BLaER1 (cell line): ENCODE results near the gene GCA.
A peak's percentile ranks its signal among the peaks of the same experiment; 100 is the strongest.

ENCODE experiments used
- H3K27ac ChIP-seq: shearing (Covaris generic); formaldehyde crosslinking; 2 replicates; pipeline ENCODE4 v1.8.1; 2022
- H3K27me3 ChIP-seq: shearing (Covaris generic); formaldehyde crosslinking; 2 replicates; pipeline ENCODE4 v1.8.1; 2022
- H3K36me3 ChIP-seq: shearing (Covaris generic); formaldehyde crosslinking; 2 replicates; pipeline ENCODE4 v1.8.1; 2022
- H3K4me1 ChIP-seq: shearing (Covaris generic); formaldehyde crosslinking; 2 replicates; pipeline ENCODE4 v1.8.1; 2022
- H3K4me2 ChIP-seq: shearing (Covaris generic); formaldehyde crosslinking; 2 replicates; pipeline ENCODE4 v1.8.1; 2022
- H3K4me3 ChIP-seq: shearing (Covaris generic); formaldehyde crosslinking; 2 replicates; pipeline ENCODE4 v1.8.1; 2022
- H3K9ac ChIP-seq: shearing (Covaris generic); formaldehyde crosslinking; 2 replicates; pipeline ENCODE4 v1.8.1; 2022
- H3K9me3 ChIP-seq: shearing (Covaris generic); formaldehyde crosslinking; 2 replicates; pipeline ENCODE4 v1.8.1; 2022
- H4K20me1 ChIP-seq: shearing (Covaris generic); formaldehyde crosslinking; 2 replicates; pipeline ENCODE4 v1.8.1; 2022
- Cebpa-rat ChIP-seq: shearing (Covaris generic); IDR thresholded peaks from 2 replicates; pipeline ENCODE4 v1.8.1; 2022

GCA gene

DNA sequence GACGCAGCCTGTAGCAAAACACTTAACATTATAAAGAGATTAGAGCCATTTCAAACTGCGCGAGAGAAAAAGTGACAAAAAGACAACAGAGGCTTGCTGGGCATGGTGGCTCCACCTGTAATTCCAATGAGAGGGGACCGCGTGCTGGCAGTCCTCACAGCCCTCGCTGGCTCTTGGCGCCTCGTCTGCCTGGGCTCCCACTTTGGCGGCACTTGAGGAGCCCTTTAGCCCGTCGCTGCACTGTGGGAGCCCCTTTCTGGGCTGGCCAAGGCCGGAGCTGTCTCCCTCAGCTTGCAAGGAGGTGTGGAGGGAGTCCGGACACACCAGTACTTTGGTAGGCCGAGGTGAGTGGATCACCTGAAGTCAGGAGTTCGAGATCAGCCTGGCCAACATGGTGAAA, 16.1 kb upstream of the GCA start:
- H3K9ac ChIP-seq = no peak overlapping the region
- H3K4me1 ChIP-seq = no peaks in the 10 kb centered on the region; the same call in 1 of the 2 replicates
- TF ChIP-seq Cebpa-rat = no peak
- no peak overlapping the region for H3K4me3 ChIP-seq
- no peaks in the 10 kb centered on the region for H3K27me3 ChIP-seq
- no peaks in the 10 kb centered on the region for H4K20me1 ChIP-seq
- no peak overlapping the region for H3K4me2 ChIP-seq
- H3K9me3 ChIP-seq = no peaks in the 10 kb centered on the region
- H3K27ac ChIP-seq = no peak overlapping the region
- no peaks in the 10 kb centered on the region for H3K36me3 ChIP-seq

DNA sequence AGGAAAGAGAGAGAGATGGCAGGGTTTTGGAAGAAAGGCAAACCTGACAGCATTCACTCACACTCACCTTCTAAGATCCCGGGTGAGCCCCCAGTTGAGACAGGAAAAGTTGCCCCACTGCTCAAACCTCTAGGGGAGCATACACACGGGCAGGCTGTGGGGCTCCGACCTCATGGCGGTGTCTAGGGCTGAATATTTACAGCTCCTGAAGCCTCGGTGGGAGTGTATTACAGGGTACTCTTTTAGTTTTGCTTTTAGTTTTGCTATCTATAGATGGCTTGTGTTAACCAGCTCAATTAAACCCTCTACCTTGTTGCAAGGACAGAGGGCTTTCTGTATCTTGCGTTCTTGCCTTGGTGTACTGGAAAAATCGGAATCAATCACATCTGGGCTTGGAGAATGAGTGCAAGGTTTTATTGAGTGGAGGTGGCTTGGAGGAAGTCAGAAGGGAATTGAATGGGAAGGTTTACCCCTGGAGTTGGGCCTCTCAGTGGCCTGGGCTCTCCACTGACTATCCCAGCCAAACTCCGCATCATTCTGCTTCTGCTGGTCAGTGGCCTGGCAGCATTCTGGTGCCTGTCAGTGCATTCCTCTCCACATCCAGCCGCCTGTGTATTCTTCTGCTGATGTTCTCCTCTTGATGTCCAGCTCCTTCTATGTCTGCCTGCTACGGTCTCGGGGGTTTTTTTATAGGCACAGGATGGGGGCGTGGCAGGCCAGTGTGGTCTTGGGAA, 15.3 kb upstream of the GCA start:
- Histone ChIP-seq H3K36me3 (no peaks in the 10 kb centered on the region), H3K27ac (no peak overlapping the region)
- TF ChIP-seq Cebpa-rat = no peak

DNA sequence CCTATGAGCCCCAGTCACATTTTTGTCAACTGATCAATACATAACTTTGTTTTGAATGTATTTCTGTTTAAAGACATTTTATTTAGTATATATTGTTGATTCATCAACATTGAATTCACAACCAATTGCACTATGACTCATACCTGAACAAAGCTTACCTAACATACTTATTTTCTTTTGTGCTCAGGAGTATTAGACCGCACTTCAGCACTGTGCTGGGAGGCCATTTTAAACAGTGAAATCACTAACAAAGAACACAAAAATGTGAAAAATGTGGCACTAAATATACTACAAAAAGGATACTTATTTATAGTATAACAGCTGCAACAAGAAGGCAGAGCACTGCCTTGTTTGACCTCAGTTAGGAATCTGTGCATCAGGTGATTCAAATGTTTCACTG, 13.1 kb upstream of the GCA start:
- no peaks in the 10 kb centered on the region for H3K27me3 ChIP-seq
- H3K9ac ChIP-seq = no peak overlapping the region
- H3K9me3 ChIP-seq = no peaks in the 10 kb centered on the region
- no peak overlapping the region for H3K4me2 ChIP-seq
- H3K27ac ChIP-seq = no peak overlapping the region
- TF ChIP-seq Cebpa-rat = no peak
- H3K36me3 ChIP-seq = no peaks in the 10 kb centered on the region
- H3K4me3 ChIP-seq = no peak overlapping the region
- H3K4me1 ChIP-seq = no peaks in the 10 kb centered on the region; the same call in 1 of the 2 replicates
- H4K20me1 ChIP-seq = no peaks in the 10 kb centered on the region

More for the DNA sequence above, 15.3 kb upstream of the GCA start:
- H3K9ac ChIP-seq = no peak overlapping the region
- H3K27me3 ChIP-seq = no peaks in the 10 kb centered on the region
- H3K9me3 ChIP-seq = no peaks in the 10 kb centered on the region
- no peaks in the 10 kb centered on the region; the same call in 1 of the 2 replicates for H3K4me1 ChIP-seq
- H3K4me2 ChIP-seq = no peak overlapping the region
- H3K4me3 ChIP-seq = no peak overlapping the region
- no peaks in the 10 kb centered on the region for H4K20me1 ChIP-seq

DNA sequence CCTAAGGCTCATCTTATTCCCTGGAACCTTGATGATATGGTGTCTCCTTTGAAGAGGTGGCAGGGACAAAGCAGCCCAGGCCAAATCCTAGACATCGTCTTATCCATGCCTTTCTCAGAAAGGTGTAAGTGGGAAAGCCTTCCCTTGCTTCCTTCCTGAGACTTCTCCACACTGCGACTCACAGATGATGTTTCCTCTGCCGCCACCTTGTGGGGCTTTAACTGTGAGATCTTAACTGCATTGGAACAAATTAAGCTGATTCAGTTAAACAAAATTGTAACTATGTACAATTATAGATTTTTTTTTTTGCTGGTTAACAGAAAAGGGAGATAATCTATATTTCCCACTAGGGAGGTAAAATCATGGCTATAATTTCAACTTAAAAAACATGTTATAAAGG, 10.0 kb upstream of the GCA start:
- Histone ChIP-seq H3K27ac (no peak overlapping the region), H3K27me3 (no peaks in the 10 kb centered on the region), H3K36me3 (no peaks in the 10 kb centered on the region), H3K4me1 (no peaks in the 10 kb centered on the region; the same call in 1 of the 2 replicates), H3K4me3 (no peak overlapping the region), H4K20me1 (no peaks in the 10 kb centered on the region), H3K4me2 (no peak overlapping the region), H3K9me3 (no peaks in the 10 kb centered on the region), H3K9ac (no peak overlapping the region)
- TF ChIP-seq Cebpa-rat = no peak

DNA sequence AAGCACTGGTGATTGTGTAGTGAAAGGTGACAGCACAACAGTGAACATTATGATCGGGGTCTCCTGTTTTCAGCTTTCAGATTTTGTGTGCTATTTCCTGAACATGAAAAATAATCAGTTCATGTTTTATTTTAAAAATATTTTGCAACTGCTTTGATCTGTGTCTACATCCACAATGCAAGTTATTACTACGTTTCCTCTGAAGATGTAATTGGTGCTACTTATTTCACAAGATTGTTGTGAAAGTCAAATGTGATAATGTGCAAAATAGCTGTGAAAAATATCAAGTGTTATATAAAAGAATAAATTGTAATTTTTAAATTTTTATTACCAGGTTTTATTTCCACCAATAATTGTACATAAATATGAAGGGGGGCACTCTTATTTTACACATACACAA, 6.1 kb upstream of the GCA start:
- H3K36me3 ChIP-seq = no peaks in the 10 kb centered on the region
- H3K27ac ChIP-seq = no peak overlapping the region
- H3K9ac ChIP-seq = no peak overlapping the region
- peaks cover 8% of the 10 kb centered on the region for H3K4me1 ChIP-seq
- H3K27me3 ChIP-seq = no peaks in the 10 kb centered on the region
- no peak for TF ChIP-seq Cebpa-rat
- no peak overlapping the region for H3K4me2 ChIP-seq
- no peaks in the 10 kb centered on the region for H4K20me1 ChIP-seq
- H3K9me3 ChIP-seq = no peaks in the 10 kb centered on the region
- H3K4me3 ChIP-seq = no peak overlapping the region

DNA sequence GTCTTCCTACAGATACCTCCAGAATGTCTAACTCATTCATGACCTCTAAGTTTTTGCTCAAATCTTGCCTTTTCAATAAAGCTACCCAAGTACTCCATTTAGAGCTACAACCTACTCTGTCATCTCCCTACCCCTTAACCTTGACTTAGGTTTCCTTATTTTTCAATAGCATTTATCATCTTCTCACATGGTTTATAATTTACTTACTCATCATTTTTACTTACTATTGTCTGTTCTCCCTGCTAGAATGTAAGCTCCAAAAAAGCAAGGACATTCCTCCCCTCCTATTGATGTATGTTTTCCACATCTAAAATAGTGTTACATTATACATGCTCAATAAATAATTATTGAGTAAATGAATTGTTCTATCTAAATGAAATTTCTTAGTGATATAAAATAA, 3.1 kb upstream of the GCA start:
- Histone ChIP-seq H3K9me3 (peaks cover 5% of the 10 kb centered on the region; the same call in 1 of the 2 replicates), H3K27me3 (no peaks in the 10 kb centered on the region), H3K9ac (no peak overlapping the region), H3K4me2 (no peak overlapping the region), H3K36me3 (no peaks in the 10 kb centered on the region), H3K27ac (no peak overlapping the region), H3K4me1 (peaks cover 17% of the 10 kb centered on the region), H3K4me3 (no peak overlapping the region), H4K20me1 (no peaks in the 10 kb centered on the region)
- no peak for TF ChIP-seq Cebpa-rat

DNA sequence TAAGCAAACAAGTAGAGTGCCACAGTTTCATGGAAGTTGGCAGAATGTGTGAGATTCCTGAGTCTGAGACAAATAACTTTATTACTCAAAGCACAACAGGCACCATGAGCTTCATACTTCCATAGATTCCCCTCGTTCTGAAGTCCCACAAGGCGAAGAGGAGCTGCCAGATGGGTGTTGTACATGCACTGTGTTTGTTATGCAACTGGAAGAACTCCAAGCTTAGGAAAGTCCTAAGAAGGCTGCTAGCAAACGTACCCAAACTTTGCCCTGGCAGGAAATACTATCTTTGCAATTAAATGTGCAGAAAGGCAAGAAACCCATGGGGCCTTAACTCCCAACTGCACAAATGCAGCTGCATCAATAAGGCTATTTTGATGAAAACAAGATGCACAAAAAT, 1.6 kb upstream of the GCA start:
- Histone ChIP-seq H3K4me2 (peak overlapping the region; percentile 35), H3K36me3 (no peaks in the 10 kb centered on the region), H3K27ac (no peak overlapping the region), H3K27me3 (no peaks in the 10 kb centered on the region), H3K9ac (no peak overlapping the region), H4K20me1 (no peaks in the 10 kb centered on the region), H3K4me3 (no peak overlapping the region), H3K4me1 (peaks cover 17% of the 10 kb centered on the region), H3K9me3 (peaks cover 5% of the 10 kb centered on the region; the same call in 1 of the 2 replicates)
- TF ChIP-seq Cebpa-rat = no peak

DNA sequence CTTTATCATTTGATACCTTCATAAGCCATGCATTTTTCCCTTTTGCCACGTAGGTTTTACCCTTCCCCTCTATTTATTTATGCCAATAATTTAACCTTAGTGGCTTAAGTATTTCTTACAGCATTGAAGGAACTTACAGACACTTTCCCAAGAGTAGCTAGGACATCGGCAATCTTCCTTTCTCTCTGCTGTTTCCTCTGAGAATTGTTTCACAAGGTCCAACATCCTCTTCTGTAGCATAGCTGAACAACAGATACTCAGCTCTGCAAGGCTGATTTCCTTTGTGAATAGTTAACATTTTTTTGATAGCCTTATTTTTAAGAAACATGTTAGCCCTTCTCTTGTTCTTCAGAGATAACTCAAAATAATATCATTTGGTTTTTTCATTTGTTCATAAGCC, 1.1 kb upstream of the GCA start:
- H4K20me1 ChIP-seq = no peaks in the 10 kb centered on the region
- TF ChIP-seq Cebpa-rat = no peak
- H3K9me3 ChIP-seq = peaks cover 5% of the 10 kb centered on the region; the same call in 1 of the 2 replicates
- H3K4me2 ChIP-seq = peak overlapping the region; percentile 35
- H3K27ac ChIP-seq = no peak overlapping the region
- no peak overlapping the region for H3K4me3 ChIP-seq
- no peaks in the 10 kb centered on the region for H3K27me3 ChIP-seq
- H3K4me1 ChIP-seq = peaks cover 17% of the 10 kb centered on the region
- no peak overlapping the region for H3K9ac ChIP-seq
- no peaks in the 10 kb centered on the region for H3K36me3 ChIP-seq

DNA sequence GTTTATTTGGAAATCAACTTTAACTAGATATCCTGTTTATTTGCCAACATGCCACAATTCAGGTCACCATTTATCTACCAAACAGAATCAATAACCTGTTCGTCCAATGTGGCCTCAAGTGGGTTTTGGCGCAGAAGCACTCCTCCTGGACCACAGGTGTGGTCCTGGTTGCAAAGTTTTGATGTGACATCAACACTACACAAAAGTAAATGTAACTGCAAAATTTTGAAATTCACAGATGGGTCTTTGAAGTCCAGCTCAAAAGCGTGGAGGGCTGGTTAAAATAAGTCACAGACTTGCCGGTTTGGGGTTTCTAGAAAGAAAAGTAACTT, 474 bp upstream of the GCA start:
- Histone ChIP-seq H3K4me2 (peak overlapping the region; percentile 64), H3K9me3 (peaks cover 5% of the 10 kb centered on the region; the same call in 1 of the 2 replicates), H3K4me1 (peaks cover 17% of the 10 kb centered on the region), H3K27me3 (no peaks in the 10 kb centered on the region), H3K9ac (no peak overlapping the region), H3K4me3 (peak overlapping the region; percentile 76), H4K20me1 (no peaks in the 10 kb centered on the region), H3K27ac (no peak overlapping the region), H3K36me3 (no peaks in the 10 kb centered on the region)
- no peak for TF ChIP-seq Cebpa-rat

DNA sequence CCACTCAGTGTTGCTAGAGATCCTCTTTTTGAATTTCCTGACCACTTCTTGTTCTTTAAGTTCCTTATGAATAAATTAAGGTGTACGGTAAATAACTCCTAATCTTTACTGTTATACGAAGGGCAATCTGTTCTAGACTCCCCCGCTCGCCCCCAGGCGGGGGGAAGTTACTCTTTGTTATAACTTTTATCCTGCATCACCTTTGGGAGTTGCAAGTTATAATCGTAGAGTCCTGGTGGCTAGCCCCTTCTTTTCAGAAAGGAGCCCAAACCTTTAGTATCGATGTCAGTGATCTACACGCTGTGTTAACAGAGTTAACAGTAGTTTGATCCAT, 652 bp downstream of the GCA start:
- peak overlapping the region; percentile 76 for H3K4me3 ChIP-seq
- peak overlapping the region; percentile 58; the same call in 1 of the 2 replicates for H3K27ac ChIP-seq
- H4K20me1 ChIP-seq = no peaks in the 10 kb centered on the region
- peaks cover 17% of the 10 kb centered on the region for H3K4me1 ChIP-seq
- no peak for TF ChIP-seq Cebpa-rat
- H3K27me3 ChIP-seq = no peaks in the 10 kb centered on the region
- H3K4me2 ChIP-seq = peak overlapping the region; percentile 64
- peaks cover 5% of the 10 kb centered on the region; the same call in 1 of the 2 replicates for H3K9me3 ChIP-seq
- H3K9ac ChIP-seq = peak overlapping the region; percentile 70
- H3K36me3 ChIP-seq = no peaks in the 10 kb centered on the region

DNA sequence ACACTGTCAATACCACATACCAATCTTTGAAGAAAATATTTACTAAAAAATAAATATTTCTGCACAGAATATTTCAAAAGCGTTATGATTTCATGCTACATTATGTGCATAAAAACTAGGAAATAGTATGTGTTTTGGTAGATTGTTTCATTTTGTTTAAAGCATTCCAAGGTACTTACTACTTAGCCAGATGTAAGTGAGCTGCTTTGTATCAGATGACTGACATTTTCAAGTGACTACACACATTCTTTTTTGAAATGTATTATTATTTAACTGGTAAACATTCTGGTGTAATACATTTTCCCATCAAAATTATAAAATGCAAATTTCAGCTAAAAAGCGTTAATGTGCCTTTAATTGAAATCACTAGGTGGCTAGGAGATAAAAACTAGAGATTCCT, 21.5 kb downstream of the GCA start:
- H3K27ac ChIP-seq = no peak overlapping the region
- no peak overlapping the region for H3K9ac ChIP-seq
- no peaks in the 10 kb centered on the region for H3K4me1 ChIP-seq
- no peaks in the 10 kb centered on the region for H3K27me3 ChIP-seq
- H3K4me2 ChIP-seq = no peak overlapping the region
- H3K4me3 ChIP-seq = no peak overlapping the region
- no peaks in the 10 kb centered on the region for H3K36me3 ChIP-seq
- no peaks in the 10 kb centered on the region for H4K20me1 ChIP-seq
- no peaks in the 10 kb centered on the region for H3K9me3 ChIP-seq
- TF ChIP-seq Cebpa-rat = no peak
